GM12878 (cell line): ENCODE data around the gene ABCG4. TPM values are rescaled to one million over a fixed set of nuclear protein-coding genes. Genes with fewer than 3 reads are reported as not detected.

ENCODE experiments used
- ATAC-seq: fragments of 200-7000 bp; cut with Tn5 transposase; 3 replicates; pipeline ENCODE4 v1.9.1; 2020; ENCODE audit warnings: mild to moderate bottlenecking, moderate library complexity
- BruUV-seq: library from RNA; stranded (reverse); fragments of 400-500 nt; replicated peaks from 2 replicates; lab custom pipeline; 2021; lab: Mats Ljungman, UMichigan
- CTCF ChIA-PET: fragments of 300-600 bp; sonication (Branson Sonifier 250); formaldehyde crosslinking; extraction: SDS; loops from one replicate; lab custom pipeline; 2021; ENCODE audit warnings: inconsistent platforms; lab: Yijun Ruan, JAX
- POLR2A ChIA-PET: fragments of 350-600 bp; formaldehyde crosslinking; extraction: SDS; loops from one replicate; lab custom pipeline; 2021; ENCODE audit warnings: inconsistent platforms; lab: Charles Lee
- RAD21 ChIA-PET: fragments of 300-600 bp; sonication (Branson Sonifier 250); formaldehyde crosslinking; loops from one replicate; lab custom pipeline; 2023; ENCODE audit warnings: antibody characterized with exemption; ENCODE audit not compliant: unreplicated experiment; lab: Charles Lee
- SMC1A ChIA-PET: fragments of 300-600 bp; sonication (Branson Sonifier 250); formaldehyde crosslinking; loops from one replicate; lab custom pipeline; 2023; ENCODE audit not compliant: unreplicated experiment, uncharacterized antibody; lab: Charles Lee
- DNase-seq: peaks from one replicate; pipeline ENCODE4 v3.0.0-alpha.2; 2011; ENCODE audit warnings: low read depth, low spot score
- FAIRE-seq: peaks from 3 replicates; lab custom pipeline; 2011; peaks lifted over from hg19 to GRCh38; lab: Jason Lieb, UNC
- H2AFZ ChIP-seq: 2 replicates; pipeline ENCODE4 v1.6.0; 2011; ENCODE audit warnings: low read depth, low read length, control low read depth; ENCODE audit not compliant: control insufficient read depth
- H3K27ac ChIP-seq: 2 replicates; pipeline ENCODE4 v1.5.1; 2011; ENCODE audit warnings: control low read depth; ENCODE audit not compliant: control insufficient read depth, insufficient read depth
- H3K27me3 ChIP-seq, 2 experiments: replicated peaks in 1 of 2; 2 replicates each; pipeline versions ENCODE4 v1.6.0 to v1.6.1; 2011; ENCODE audit warnings: low read length in 1 of 2; ENCODE audit not compliant: control insufficient read depth in 2 of 2, insufficient read depth in 2 of 2
- H3K36me3 ChIP-seq, 2 experiments: 2 replicates each; pipeline ENCODE4 v1.5.1; 2011; ENCODE audit warnings: low read length in 1 of 2; ENCODE audit not compliant: control insufficient read depth in 2 of 2, insufficient read depth in 2 of 2
- H3K4me1 ChIP-seq: 2 replicates; pipeline ENCODE4 v1.6.1; 2011; ENCODE audit warnings: mild to moderate bottlenecking, low read length, moderate library complexity, mixed read lengths; ENCODE audit not compliant: control insufficient read depth, insufficient read depth
- H3K4me2 ChIP-seq: 2 replicates; pipeline ENCODE4 v1.6.0; 2011; ENCODE audit warnings: control low read depth; ENCODE audit not compliant: control insufficient read depth, insufficient read depth
- H3K4me3 ChIP-seq: fragments of 200-600 bp; sonication (generic); 2 replicates; pipeline ENCODE4 v1.5.1; 2016
- H3K79me2 ChIP-seq: 2 replicates; pipeline ENCODE4 v1.6.0; 2011; ENCODE audit warnings: low read length; ENCODE audit not compliant: control insufficient read depth, insufficient read depth
- H3K9ac ChIP-seq: 2 replicates; pipeline ENCODE4 v1.8.0; 2011; ENCODE audit warnings: low read length, control low read depth, mixed read lengths; ENCODE audit not compliant: control insufficient read depth, insufficient read depth
- H3K9me3 ChIP-seq: replicated peaks from 3 replicates; pipeline ENCODE4 v1.5.1; 2011; ENCODE audit warnings: mild to moderate bottlenecking, low read length; ENCODE audit not compliant: control insufficient read depth, insufficient read depth
- H4K20me1 ChIP-seq: 2 replicates; pipeline ENCODE4 v1.6.0; 2011; ENCODE audit not compliant: control insufficient read depth, insufficient read depth
- RAD21 ChIP-seq: IDR thresholded peaks from 2 replicates; pipeline ENCODE4 v1.6.1; 2011; ENCODE audit warnings: mild to moderate bottlenecking, low read depth, low read length, moderate library complexity; ENCODE audit not compliant: insufficient read depth
- WGBS: methylation state at CpG from one replicate; pipeline ENCODE4 v1.1.6; 2016; ENCODE audit warnings: low lambda C conversion rate; ENCODE audit not compliant: insufficient replicate concordance, insufficient coverage; ENCODE audit errors: missing lambda C conversion rate; 5-methylcytosine and 5-hydroxymethylcytosine counted together
- in situ Hi-C: fragments of 300-500 bp; cut with MboI; formaldehyde crosslinking; loops from 9 replicates; pipeline ENCODE4 v1.14.3; 2018; ENCODE audit warnings: mixed read lengths
- intact Hi-C: fragments of 100-400 bp; cut with micrococcal nuclease; formaldehyde crosslinking; loops from one replicate; pipeline ENCODE4 v1.14.2; 2022; ENCODE audit not compliant: unreplicated experiment
- polyA plus RNA-seq, 11 experiments: library from polyadenylated mRNA; depleted of rRNA in 4 of 11; unstranded in 6 of 11; stranded (reverse) in 5 of 11; fragments of >200 nt; fragmentation: Nextera tagmentation in 4 of 11; fragmentation: Illumina TruSeq in 1 of 11; extraction: Ambion mirVana in 4 of 11; extraction: Trizol in 1 of 11; gene quantifications; 1 replicate in 1 of 11; 2 replicates in 10 of 11; pipeline versions ENCODE4 v1.2.1 to v1.2.3, GENCODE V29; 2011 to 2016; ENCODE audit warnings: inconsistent platforms in 2 of 11, missing spikeins in 2 of 11, low read depth in 1 of 11
- total RNA-seq, 4 experiments: library from RNA; depleted of rRNA in 3 of 4; stranded (reverse); fragments of >200 nt in 3 of 4; fragmentation: Illumina TruSeq in 1 of 4; extraction: Trizol in 1 of 4; gene quantifications; 2 replicates each; pipeline versions ENCODE4 v1.2.1 to v1.2.3, GENCODE V29; 2013 to 2021
- TF ChIP-seq, protein P1 (sequence below): IDR thresholded peaks from 2 replicates; pipeline ENCODE4 v1.6.1; 2012; ENCODE audit warnings: mild to moderate bottlenecking, low read depth, low read length

The ABCG4 gene
- total and polyA plus RNA-seq, 10 of the 15 experiments (the other 5 are each of a cell fraction or from before 2014, with no cell fraction given): not detected

DNA sequence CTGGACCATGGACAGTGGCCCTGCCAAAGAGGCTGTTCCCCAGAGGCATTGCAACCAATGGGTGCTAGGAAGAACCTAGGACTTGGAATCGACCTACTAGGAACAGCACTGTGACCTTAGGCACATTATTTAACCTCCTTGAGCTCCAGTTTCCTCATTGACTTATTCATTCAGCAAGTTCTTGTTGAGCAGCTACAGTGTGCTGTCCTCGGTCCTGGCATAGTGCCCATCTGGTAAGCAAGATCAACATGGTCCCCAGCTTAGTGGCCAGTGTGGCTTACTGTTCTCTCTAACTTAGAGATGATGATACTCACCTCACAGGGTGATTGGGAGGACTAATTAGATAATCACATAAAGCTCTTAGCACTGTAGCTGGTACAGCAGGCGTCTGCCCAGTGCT is 8.2 kb downstream of the ABCG4 start:
- peaks cover 0 to 2% of the 10 kb centered on the region in 2 experiments; a peak in 1 of 4 replicates for H3K27me3 ChIP-seq
- no peak; the same call in 2 of the 3 replicates for ATAC-seq
- WGBS: 5% methylated on average over 3 of the region's 3 CpGs
- ChIA-PET RAD21 (interaction anchor here (1.4 kb wide), 1 partner anchor 55 kb away, joined by 3 read pairs; the partner anchor contains the start of gene DPAGT1), SMC1A (interaction anchor here (1.0 kb wide), 1 partner anchor 40 kb away, joined by 3 read pairs; no protein-coding TSS in a partner anchor), POLR2A (interaction anchor here (0.9 kb wide), 1 partner anchor 15 kb away, joined by 4 read pairs; no protein-coding TSS in a partner anchor), CTCF (interaction anchor here (0.5 to 1.4 kb wide), 2 partner anchors 14 to 953 kb away, joined by 3 to 4 read pairs; no protein-coding TSS in a partner anchor)
- no TSS peak for BruUV-seq
- H3K9ac ChIP-seq: no peak overlapping the region
- H3K27ac ChIP-seq: no peak overlapping the region
- TF ChIP-seq RAD21: no peak
- TF ChIP-seq, protein P1, sequence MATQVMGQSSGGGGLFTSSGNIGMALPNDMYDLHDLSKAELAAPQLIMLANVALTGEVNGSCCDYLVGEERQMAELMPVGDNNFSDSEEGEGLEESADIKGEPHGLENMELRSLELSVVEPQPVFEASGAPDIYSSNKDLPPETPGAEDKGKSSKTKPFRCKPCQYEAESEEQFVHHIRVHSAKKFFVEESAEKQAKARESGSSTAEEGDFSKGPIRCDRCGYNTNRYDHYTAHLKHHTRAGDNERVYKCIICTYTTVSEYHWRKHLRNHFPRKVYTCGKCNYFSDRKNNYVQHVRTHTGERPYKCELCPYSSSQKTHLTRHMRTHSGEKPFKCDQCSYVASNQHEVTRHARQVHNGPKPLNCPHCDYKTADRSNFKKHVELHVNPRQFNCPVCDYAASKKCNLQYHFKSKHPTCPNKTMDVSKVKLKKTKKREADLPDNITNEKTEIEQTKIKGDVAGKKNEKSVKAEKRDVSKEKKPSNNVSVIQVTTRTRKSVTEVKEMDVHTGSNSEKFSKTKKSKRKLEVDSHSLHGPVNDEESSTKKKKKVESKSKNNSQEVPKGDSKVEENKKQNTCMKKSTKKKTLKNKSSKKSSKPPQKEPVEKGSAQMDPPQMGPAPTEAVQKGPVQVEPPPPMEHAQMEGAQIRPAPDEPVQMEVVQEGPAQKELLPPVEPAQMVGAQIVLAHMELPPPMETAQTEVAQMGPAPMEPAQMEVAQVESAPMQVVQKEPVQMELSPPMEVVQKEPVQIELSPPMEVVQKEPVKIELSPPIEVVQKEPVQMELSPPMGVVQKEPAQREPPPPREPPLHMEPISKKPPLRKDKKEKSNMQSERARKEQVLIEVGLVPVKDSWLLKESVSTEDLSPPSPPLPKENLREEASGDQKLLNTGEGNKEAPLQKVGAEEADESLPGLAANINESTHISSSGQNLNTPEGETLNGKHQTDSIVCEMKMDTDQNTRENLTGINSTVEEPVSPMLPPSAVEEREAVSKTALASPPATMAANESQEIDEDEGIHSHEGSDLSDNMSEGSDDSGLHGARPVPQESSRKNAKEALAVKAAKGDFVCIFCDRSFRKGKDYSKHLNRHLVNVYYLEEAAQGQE: peak; percentile 7; the same call in 1 of the 2 replicates
- no peaks in the 10 kb centered on the region for H3K79me2 ChIP-seq
- no peak for DNase-seq
- no peaks in the 10 kb centered on the region for H4K20me1 ChIP-seq
- H3K4me1 ChIP-seq: no peaks in the 10 kb centered on the region
- H2AFZ ChIP-seq: no peak overlapping the region
- intact Hi-C loops: no loop called here
- no peaks in the 10 kb centered on the region for H3K9me3 ChIP-seq
- in situ Hi-C loops: no loop called here
- no peak overlapping the region for H3K4me2 ChIP-seq
- no peaks in the 10 kb centered on the region for H3K36me3 ChIP-seq
- no peak for FAIRE-seq
- no peak overlapping the region for H3K4me3 ChIP-seq
